Peyer's patch (tissue), 4 donors: ENCODE results near the gene ARHGAP26. TPM values are rescaled to one million over a fixed set of nuclear protein-coding genes. Genes with fewer than 3 reads are reported as not detected.

ENCODE experiments used
- DNase-seq, 3 donors: peaks; one replicate each; pipeline ENCODE4 v3.0.0-alpha.2; 2017 to 2019
- H3K27ac ChIP-seq, 4 donors: fragments of 200-600 bp; sonication (generic); one replicate each; pipeline ENCODE4 v1.5.1; 2016 to 2019
- H3K27me3 ChIP-seq, 2 donors: fragments of 200-600 bp; sonication (generic); one replicate each; pipeline ENCODE4 v1.5.1; 2019
- H3K36me3 ChIP-seq, 3 donors: fragments of 200-600 bp; sonication (generic); one replicate each; pipeline ENCODE4 v1.5.1; 2016 to 2019
- H3K4me1 ChIP-seq, 4 donors: fragments of 200-600 bp; sonication (generic); one replicate each; pipeline ENCODE4 v1.5.1; 2016 to 2019
- H3K4me3 ChIP-seq, 4 donors: fragments of 200-600 bp; sonication (generic); 1 replicate in 3 of 4; 2 replicates in 1 of 4; pipeline ENCODE4 v1.5.1; 2016 to 2019; ENCODE audit warnings: mild to moderate bottlenecking in 1 of 4
- H3K9me3 ChIP-seq, 4 donors: fragments of 200-600 bp; sonication (generic); one replicate each; pipeline ENCODE4 v1.5.1; 2016 to 2019; ENCODE audit warnings: mild to moderate bottlenecking in 1 of 4
- CTCF ChIP-seq, 6 experiments: fragments of 450-650 bp in 4 of 6; fragments of 200-600 bp in 2 of 6; sonication (generic) in 1 of 6; IDR thresholded peaks; one replicate each; pipeline ENCODE4 v1.5.1; 2017 to 2019; ENCODE audit warnings: antibody characterized with exemption in 6 of 6, mild to moderate bottlenecking in 3 of 6, moderate library complexity in 1 of 6
- POLR2A ChIP-seq, 2 donors: fragments of 450-650 bp; IDR thresholded peaks; one replicate each; pipeline ENCODE4 v1.5.1; 2017; ENCODE audit warnings: antibody characterized with exemption in 2 of 2, mild to moderate bottlenecking in 2 of 2, moderate library complexity in 2 of 2
- total RNA-seq, 4 donors: library from RNA; depleted of rRNA; stranded (reverse); fragments of >200 nt; gene quantifications; one replicate each; pipeline ENCODE4 v1.1.0, GENCODE V29; 2016

The ARHGAP26 gene
- total RNA-seq, 4 donors from 2014 or later: 60.1 to 180 (median 126) TPM

GRCh38 chr5:143243103-143243502, 472.9 kb downstream of the ARHGAP26 start:
- H3K27me3 ChIP-seq: no peaks in the 10 kb centered on the region
- H3K36me3 ChIP-seq: no peaks in the 10 kb centered on the region
- peak overlapping the region in 3 of 4 donors; percentile 31 to 81 (median 74) for H3K27ac ChIP-seq
- TF ChIP-seq POLR2A (IDR thresholded peaks at IDR 0.05) (no peak), CTCF (IDR thresholded peaks at IDR 0.05) (no peak)
- no peaks in the 10 kb centered on the region for H3K4me1 ChIP-seq
- H3K9me3 ChIP-seq: no peaks in the 10 kb centered on the region
- H3K4me3 ChIP-seq: no peak overlapping the region
- no peak for DNase-seq

GRCh38 chr5:143244000-143244736, 474.0 kb downstream of the ARHGAP26 start:
- Histone ChIP-seq H3K27me3 (no peaks in the 10 kb centered on the region), H3K27ac (peak overlapping the region; percentile 31 to 81 (median 65)), H3K9me3 (no peaks in the 10 kb centered on the region), H3K36me3 (no peaks in the 10 kb centered on the region), H3K4me3 (no peak overlapping the region), H3K4me1 (peaks cover 0 to 7% (median 0%) of the 10 kb centered on the region in 4 donors)
- TF ChIP-seq CTCF (IDR thresholded peaks at IDR 0.05) (no peak), POLR2A (IDR thresholded peaks at IDR 0.05) (no peak)
- peak in 1 of 3 donors; percentile 57 for DNase-seq

- no peaks in the 10 kb centered on the region for H3K36me3 ChIP-seq
- TF ChIP-seq CTCF (IDR thresholded peaks at IDR 0.05) (no peak), POLR2A (IDR thresholded peaks at IDR 0.05) (no peak)
- H3K27me3 ChIP-seq: no peaks in the 10 kb centered on the region
- DNase-seq: no peak
- no peaks in the 10 kb centered on the region for H3K9me3 ChIP-seq
- H3K4me3 ChIP-seq: no peak overlapping the region
- peak overlapping the region in 1 of 4 donors; percentile 81 for H3K27ac ChIP-seq
- H3K4me1 ChIP-seq: peaks cover 0 to 8% (median 0%) of the 10 kb centered on the region in 4 donors
Observed at GRCh38 chr5:143244990-143245389, 474.8 kb downstream of the ARHGAP26 start.

- Histone ChIP-seq H3K4me1 (peaks cover 0 to 8% (median 0%) of the 10 kb centered on the region in 4 donors), H3K9me3 (no peaks in the 10 kb centered on the region), H3K4me3 (no peak overlapping the region), H3K27me3 (no peaks in the 10 kb centered on the region), H3K36me3 (no peaks in the 10 kb centered on the region), H3K27ac (no peak overlapping the region)
- no peak for DNase-seq
- TF ChIP-seq CTCF (IDR thresholded peaks at IDR 0.05) (no peak), POLR2A (IDR thresholded peaks at IDR 0.05) (no peak)
Observed at GRCh38 chr5:143245929-143246561, 475.9 kb downstream of the ARHGAP26 start.

GRCh38 chr5:143247134-143247815, 477.1 kb downstream of the ARHGAP26 start:
- Histone ChIP-seq H3K36me3 (no peaks in the 10 kb centered on the region), H3K4me3 (no peak overlapping the region), H3K27me3 (no peaks in the 10 kb centered on the region), H3K9me3 (no peaks in the 10 kb centered on the region), H3K4me1 (peaks cover 0 to 8% (median 0%) of the 10 kb centered on the region in 4 donors), H3K27ac (no peak overlapping the region)
- TF ChIP-seq POLR2A (IDR thresholded peaks at IDR 0.05) (no peak), CTCF (IDR thresholded peaks at IDR 0.05) (no peak)
- DNase-seq: no peak
